IMR-90 (cell line): ENCODE measurements around the gene EGLN3. TPM values are rescaled to one million over a fixed set of nuclear protein-coding genes. Genes with fewer than 3 reads are reported as not detected.

Experiments used
- ATAC-seq: fragments of 200-7000 bp; cut with Tn5 transposase; 2 replicates; pipeline ENCODE4 v1.9.1; 2020; ENCODE audit warnings: low read depth, mild to moderate bottlenecking, moderate library complexity
- BruUV-seq: library from RNA; stranded (reverse); fragments of 400-500 nt; replicated peaks from 2 replicates; lab custom pipeline; 2021; lab: Mats Ljungman, UMichigan
- CTCF ChIA-PET: fragments of 300-600 bp; formaldehyde crosslinking; extraction: SDS; loops from one replicate; lab custom pipeline; 2021; ENCODE audit warnings: antibody characterized with exemption; lab: Yijun Ruan, JAX
- POLR2A ChIA-PET: fragments of 300-600 bp; sonication (Branson Sonifier 250); formaldehyde crosslinking; loops from one replicate; lab custom pipeline; 2022; ENCODE audit warnings: antibody characterized with exemption; ENCODE audit not compliant: unreplicated experiment; lab: Charles Lee
- DNase-seq: peaks from one replicate; pipeline ENCODE4 v3.0.0; 2013
- H2AFZ ChIP-seq: replicated peaks from 2 replicates; pipeline ENCODE3; 2013; ENCODE audit warnings: low read length, mild to moderate bottlenecking; ENCODE audit not compliant: poor library complexity
- H2AK5ac ChIP-seq: 2 replicates; pipeline ENCODE4 v1.6.1; 2013; ENCODE audit warnings: low read depth, low read length, inconsistent platforms
- H2AK9ac ChIP-seq: replicated peaks from 2 replicates; pipeline ENCODE3; 2013; ENCODE audit warnings: mild to moderate bottlenecking, low read depth, low read length, moderate library complexity; ENCODE audit not compliant: poor library complexity
- H2BK120ac ChIP-seq: 2 replicates; pipeline ENCODE4 v1.6.1; 2013; ENCODE audit warnings: low read depth, low read length, inconsistent platforms
- H2BK15ac ChIP-seq: 3 replicates; pipeline ENCODE4 v1.6.1; 2013; ENCODE audit warnings: low read depth, low read length, inconsistent platforms
- H2BK20ac ChIP-seq: 2 replicates; pipeline ENCODE4 v1.6.1; 2013; ENCODE audit warnings: low read depth, mild to moderate bottlenecking, inconsistent platforms, low read length, moderate library complexity
- H2BK5ac ChIP-seq: 2 replicates; pipeline ENCODE4 v1.6.1; 2013; ENCODE audit warnings: mild to moderate bottlenecking, low read depth, low read length, inconsistent platforms; ENCODE audit not compliant: poor library complexity, severe bottlenecking
- H3K14ac ChIP-seq: replicated peaks from 2 replicates; pipeline ENCODE4 v1.6.1; 2013; ENCODE audit warnings: low read depth, low read length, inconsistent platforms
- H3K18ac ChIP-seq: 2 replicates; pipeline ENCODE4 v1.6.1; 2013; ENCODE audit warnings: low read depth, low read length, control low read depth
- H3K23ac ChIP-seq: 2 replicates; pipeline ENCODE4 v1.6.1; 2013; ENCODE audit warnings: low read depth, low read length, inconsistent platforms
- H3K27ac ChIP-seq: 2 replicates; pipeline ENCODE4 v1.5.1; 2013; ENCODE audit warnings: mild to moderate bottlenecking, control low read depth, low read length; ENCODE audit not compliant: insufficient read depth
- H3K27me3 ChIP-seq: 2 replicates; pipeline ENCODE4 v1.6.1; 2013; ENCODE audit warnings: low read length; ENCODE audit not compliant: control insufficient read depth, insufficient read depth
- H3K36me3 ChIP-seq: 2 replicates; pipeline ENCODE4 v1.6.1; 2013; ENCODE audit warnings: low read length, mixed read lengths; ENCODE audit not compliant: control insufficient read depth, insufficient read depth
- H3K4ac ChIP-seq: 2 replicates; pipeline ENCODE4 v1.6.1; 2013; ENCODE audit warnings: low read depth, low read length, inconsistent platforms
- H3K4me1 ChIP-seq: 2 replicates; pipeline ENCODE4 v1.6.1; 2013; ENCODE audit warnings: low read length, mixed read lengths; ENCODE audit not compliant: control insufficient read depth, insufficient read depth
- H3K4me2 ChIP-seq: 2 replicates; pipeline ENCODE4 v1.6.1; 2013; ENCODE audit warnings: low read depth, mild to moderate bottlenecking, control low read depth, low read length, moderate library complexity
- H3K4me3 ChIP-seq: 2 replicates; pipeline ENCODE4 v1.5.1; 2013; ENCODE audit warnings: low read depth, mild to moderate bottlenecking, control low read depth, low read length, moderate library complexity; ENCODE audit not compliant: insufficient read depth
- H3K56ac ChIP-seq: 2 replicates; pipeline ENCODE4 v1.6.1; 2013; ENCODE audit warnings: low read length, inconsistent platforms; ENCODE audit not compliant: insufficient read depth; ENCODE audit errors: extremely low read depth
- H3K79me1 ChIP-seq, 2 experiments: 2 replicates each; pipeline ENCODE4 v1.6.1; 2013; ENCODE audit warnings: low read length in 2 of 2, inconsistent platforms in 1 of 2, low read depth in 1 of 2
- H3K9ac ChIP-seq: 2 replicates; pipeline ENCODE4 v1.6.1; 2013; ENCODE audit warnings: low read depth, low read length, control low read depth
- H3K9me1 ChIP-seq: 2 replicates; pipeline ENCODE4 v1.6.1; 2013; ENCODE audit warnings: low read length, inconsistent platforms; ENCODE audit not compliant: insufficient read depth
- H3K9me3 ChIP-seq: 2 replicates; pipeline ENCODE4 v1.6.1; 2013; ENCODE audit warnings: low read length; ENCODE audit not compliant: control insufficient read depth, insufficient read depth
- H4K20me1 ChIP-seq: 2 replicates; pipeline ENCODE4 v1.6.1; 2013; ENCODE audit warnings: low read length, inconsistent platforms; ENCODE audit not compliant: insufficient read depth
- H4K5ac ChIP-seq: 2 replicates; pipeline ENCODE4 v1.6.1; 2013; ENCODE audit warnings: mild to moderate bottlenecking, low read depth, low read length, control low read depth
- H4K8ac ChIP-seq, 2 experiments: 2 replicates each; pipeline ENCODE4 v1.6.1; 2013; ENCODE audit warnings: low read depth in 2 of 2, low read length in 2 of 2, control low read depth in 1 of 2, inconsistent platforms in 1 of 2
- H4K91ac ChIP-seq: 2 replicates; pipeline ENCODE4 v1.6.1; 2013; ENCODE audit warnings: low read depth, low read length, inconsistent platforms; ENCODE audit not compliant: insufficient read depth
- BHLHE40 ChIP-seq: fragments of 150-350 bp; IDR thresholded peaks from 2 replicates; pipeline ENCODE4 v1.6.1; 2016; ENCODE audit warnings: mild to moderate bottlenecking, low read depth, low read length
- CEBPB ChIP-seq: IDR thresholded peaks from 2 replicates; pipeline ENCODE4 v1.6.1; 2012; ENCODE audit warnings: low read depth, low read length, improper control_type of control experiment
- CHD1 ChIP-seq: IDR thresholded peaks from 2 replicates; pipeline ENCODE4 v1.6.1; 2012; ENCODE audit warnings: low read depth, low read length, improper control_type of control experiment
- CTCF ChIP-seq: conservative IDR thresholded peaks from 2 replicates; pipeline ENCODE4 v1.5.1; 2012; ENCODE audit warnings: mild to moderate bottlenecking, low read depth, low read length, improper control_type of control experiment
- FOS ChIP-seq: fragments of 150-350 bp; IDR thresholded peaks from 2 replicates; pipeline ENCODE4 v1.6.1; 2016; ENCODE audit warnings: low read depth, low read length
- MAFK ChIP-seq: IDR thresholded peaks from 2 replicates; pipeline ENCODE4 v1.6.1; 2012; ENCODE audit warnings: low read depth, low read length, improper control_type of control experiment
- MAZ ChIP-seq: IDR thresholded peaks from 2 replicates; pipeline ENCODE4 v1.6.1; 2012; ENCODE audit warnings: low read depth, mild to moderate bottlenecking, low read length, improper control_type of control experiment, moderate library complexity, borderline replicate concordance
- MXI1 ChIP-seq: IDR thresholded peaks from 2 replicates; pipeline ENCODE4 v1.6.1; 2012; ENCODE audit warnings: low read depth, mild to moderate bottlenecking, low read length, moderate library complexity, borderline replicate concordance
- NFE2L2 ChIP-seq: fragments of 150-350 bp; IDR thresholded peaks from 2 replicates; pipeline ENCODE4 v1.6.1; 2016; ENCODE audit warnings: low read depth, mild to moderate bottlenecking, low read length
- POLR2A ChIP-seq: IDR thresholded peaks from 2 replicates; pipeline ENCODE4 v1.6.1; 2012; ENCODE audit warnings: mild to moderate bottlenecking, low read depth, low read length
- RAD21 ChIP-seq: IDR thresholded peaks from 2 replicates; pipeline ENCODE4 v1.6.1; 2012; ENCODE audit warnings: low read length, improper control_type of control experiment
- RCOR1 ChIP-seq: IDR thresholded peaks from 2 replicates; pipeline ENCODE4 v1.6.1; 2012; ENCODE audit warnings: mild to moderate bottlenecking, low read length, improper control_type of control experiment; ENCODE audit not compliant: insufficient replicate concordance
- RFX5 ChIP-seq: IDR thresholded peaks from 2 replicates; pipeline ENCODE4 v1.8.0; 2012; ENCODE audit warnings: low read depth, mild to moderate bottlenecking, low read length, moderate library complexity
- SMC3 ChIP-seq: fragments of 150-350 bp; IDR thresholded peaks from 2 replicates; pipeline ENCODE4 v1.6.1; 2016; ENCODE audit warnings: low read depth, mild to moderate bottlenecking, antibody characterized with exemption, low read length, moderate library complexity
- WGBS, 2 experiments: methylation state at CpG; one replicate each; pipeline versions ENCODE4 v1.1.5 to v1.1.7; 2013; ENCODE audit warnings: missing lambda C conversion rate in 2 of 2; ENCODE audit not compliant: insufficient read length in 1 of 2; ENCODE audit errors: extremely low coverage in 2 of 2; 5-methylcytosine and 5-hydroxymethylcytosine counted together
- dilution Hi-C: fragments of 300-500 bp; cut with HindIII; formaldehyde crosslinking; loops from one replicate; pipeline ENCODE4 v1.14.3; 2018; ENCODE audit warnings: low sequenced_read_pairs; ENCODE audit not compliant: unreplicated experiment
- in situ Hi-C: fragments of 300-500 bp; cut with MboI; formaldehyde crosslinking; loops from 3 replicates; pipeline ENCODE4 v1.14.3; 2019; ENCODE audit warnings: low sequenced_read_pairs, inconsistent platforms, mixed read lengths
- intact Hi-C: fragments of 100-400 bp; cut with micrococcal nuclease; formaldehyde crosslinking; loops from 2 replicates; pipeline ENCODE4 v1.10.0; 2022
- polyA plus RNA-seq, 3 experiments: library from polyadenylated mRNA; depleted of rRNA; stranded (reverse); fragments of >200 nt; gene quantifications; 2 replicates each; pipeline ENCODE4 v1.2.3, GENCODE V29; 2012; ENCODE audit warnings: low replicate concordance in 1 of 3
- total RNA-seq: library from RNA; depleted of rRNA; stranded (reverse); fragments of >200 nt; gene quantifications from 2 replicates; pipeline ENCODE4 v1.2.3, GENCODE V29; 2012
- TF ChIP-seq, protein P1 (sequence below): fragments of 150-350 bp; IDR thresholded peaks from 2 replicates; pipeline ENCODE4 v1.6.1; 2017; ENCODE audit warnings: mild to moderate bottlenecking, antibody characterized with exemption, low read length, low read depth
- TF ChIP-seq, protein P2 (sequence below): fragments of 150-350 bp; IDR thresholded peaks from 2 replicates; pipeline ENCODE4 v1.6.1; 2016; ENCODE audit warnings: low read depth, mild to moderate bottlenecking, low read length, moderate library complexity, borderline replicate concordance

Gene EGLN3
- total and polyA plus RNA-seq, 2 of the 4 experiments (the other 2 are of a cell fraction) = under 0.01 to 0.03 TPM

DNA sequence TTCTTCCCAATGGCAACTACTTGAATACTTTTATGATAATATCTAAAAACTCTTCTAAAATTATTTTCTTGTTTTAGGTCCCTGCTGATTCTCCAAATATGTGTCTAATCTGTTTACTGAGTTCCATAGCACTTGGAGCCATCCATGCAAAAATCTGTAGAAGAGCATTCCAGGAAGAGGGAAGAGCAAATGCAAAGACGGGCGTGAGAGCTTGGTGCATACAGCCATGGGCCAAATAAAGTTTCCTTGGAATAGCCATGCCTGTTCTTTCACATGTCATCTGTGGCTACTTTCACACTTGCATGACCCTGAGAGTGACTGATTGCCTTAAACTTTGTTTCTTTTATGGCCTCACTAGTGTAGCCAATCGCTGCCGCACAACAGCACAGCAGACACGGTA lies 13.0 kb upstream of the EGLN3 start:
- Histone ChIP-seq H2AFZ (no peak overlapping the region), H3K27me3 (no peaks in the 10 kb centered on the region), H3K27ac (no peak overlapping the region), H3K79me1 (no peaks in the 10 kb centered on the region), H2AK5ac (no peak overlapping the region), H4K91ac (no peak overlapping the region), H3K4ac (no peak overlapping the region), H3K9me1 (no peaks in the 10 kb centered on the region), H2BK15ac (no peak overlapping the region), H3K4me1 (no peaks in the 10 kb centered on the region), H3K4me2 (no peak overlapping the region), H2BK120ac (no peak overlapping the region), H2AK9ac (no peak overlapping the region), H3K18ac (no peak overlapping the region), H3K14ac (no peak overlapping the region), H4K5ac (no peak overlapping the region), H3K4me3 (no peak overlapping the region), H3K9ac (no peak overlapping the region), H3K23ac (no peak overlapping the region), H2BK20ac (no peak overlapping the region), H3K9me3 (no peaks in the 10 kb centered on the region; the same call in 1 of the 2 replicates), H3K56ac (no peak overlapping the region), H4K20me1 (no peaks in the 10 kb centered on the region), H3K36me3 (no peaks in the 10 kb centered on the region), H2BK5ac (no peak overlapping the region), H4K8ac (no peak overlapping the region)
- ATAC-seq = no peak
- TF ChIP-seq, protein P1, sequence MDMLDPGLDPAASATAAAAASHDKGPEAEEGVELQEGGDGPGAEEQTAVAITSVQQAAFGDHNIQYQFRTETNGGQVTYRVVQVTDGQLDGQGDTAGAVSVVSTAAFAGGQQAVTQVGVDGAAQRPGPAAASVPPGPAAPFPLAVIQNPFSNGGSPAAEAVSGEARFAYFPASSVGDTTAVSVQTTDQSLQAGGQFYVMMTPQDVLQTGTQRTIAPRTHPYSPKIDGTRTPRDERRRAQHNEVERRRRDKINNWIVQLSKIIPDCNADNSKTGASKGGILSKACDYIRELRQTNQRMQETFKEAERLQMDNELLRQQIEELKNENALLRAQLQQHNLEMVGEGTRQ = no peak
- TF ChIP-seq CHD1 (no peak), POLR2A (no peak), RFX5 (no peak), RCOR1 (no peak), CEBPB (no peak), FOS (no peak), MAZ (no peak), MXI1 (no peak), MAFK (no peak), NFE2L2 (no peak), CTCF (no peak), SMC3 (no peak), BHLHE40 (no peak), RAD21 (no peak)
- TF ChIP-seq, protein P2, sequence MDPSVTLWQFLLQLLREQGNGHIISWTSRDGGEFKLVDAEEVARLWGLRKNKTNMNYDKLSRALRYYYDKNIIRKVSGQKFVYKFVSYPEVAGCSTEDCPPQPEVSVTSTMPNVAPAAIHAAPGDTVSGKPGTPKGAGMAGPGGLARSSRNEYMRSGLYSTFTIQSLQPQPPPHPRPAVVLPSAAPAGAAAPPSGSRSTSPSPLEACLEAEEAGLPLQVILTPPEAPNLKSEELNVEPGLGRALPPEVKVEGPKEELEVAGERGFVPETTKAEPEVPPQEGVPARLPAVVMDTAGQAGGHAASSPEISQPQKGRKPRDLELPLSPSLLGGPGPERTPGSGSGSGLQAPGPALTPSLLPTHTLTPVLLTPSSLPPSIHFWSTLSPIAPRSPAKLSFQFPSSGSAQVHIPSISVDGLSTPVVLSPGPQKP = no peak
- ChIA-PET POLR2A (no interaction called here), CTCF (no interaction called here)
- WGBS, 2 experiments = no CpG with 5 or more reads among the region's 5 CpGs
- dilution Hi-C loops = no loop called here
- no peak for DNase-seq
- intact Hi-C loops = no loop called here
- BruUV-seq = no TSS peak
- in situ Hi-C loops = no loop called here
